ENCODE results near the gene DDX18. TPM values are rescaled to one million over a fixed set of nuclear protein-coding genes. Genes with fewer than 3 reads are reported as not detected.

Gene DDX18
- total RNA-seq, 1 donor from 2014 or later = 65.5 TPM

- TF ChIP-seq CTCF (IDR thresholded peaks at IDR 0.05; ENCODE audit: unreplicated experiment) = no peak
- Mint-ChIP-seq H3K4me1 (ENCODE audit: low read depth) (peaks cover 10% of the 10 kb centered on the region), H3K27me3 (peaks cover 85% of the 10 kb centered on the region), H3K36me3 (ENCODE audit: insufficient read depth) (no peaks in the 10 kb centered on the region), H3K9me3 (ENCODE audit: low read depth) (no peaks in the 10 kb centered on the region), H3K27ac (no peak overlapping the region), H3K4me3 (ENCODE audit: low read depth) (no peak overlapping the region)
- no peak for DNase-seq (ENCODE audit: low spot score, unreplicated experiment)
Measured at GRCh38 chr2:117850461-117850860, 36.0 kb downstream of the DDX18 start.

- no peak for TF ChIP-seq CTCF (IDR thresholded peaks at IDR 0.05; ENCODE audit: unreplicated experiment)
- no peak overlapping the region for H3K27ac Mint-ChIP-seq
- peaks cover 87% of the 10 kb centered on the region for H3K27me3 Mint-ChIP-seq
- no peak for DNase-seq (ENCODE audit: low spot score, unreplicated experiment)
- no peak overlapping the region for H3K4me3 Mint-ChIP-seq (ENCODE audit: low read depth)
- H3K9me3 Mint-ChIP-seq (ENCODE audit: low read depth) = no peaks in the 10 kb centered on the region
- H3K36me3 Mint-ChIP-seq (ENCODE audit: insufficient read depth) = no peaks in the 10 kb centered on the region
- peaks cover 10% of the 10 kb centered on the region for H3K4me1 Mint-ChIP-seq (ENCODE audit: low read depth)
Measured at GRCh38 chr2:117851969-117852368, 37.5 kb downstream of the DDX18 start.

GRCh38 chr2:117853316-117853715 is 38.8 kb downstream of the DDX18 start:
- Mint-ChIP-seq H3K27ac (no peak overlapping the region), H3K4me1 (ENCODE audit: low read depth) (peaks cover 10% of the 10 kb centered on the region), H3K9me3 (ENCODE audit: low read depth) (peaks cover 3% of the 10 kb centered on the region), H3K4me3 (ENCODE audit: low read depth) (no peak overlapping the region), H3K36me3 (ENCODE audit: insufficient read depth) (no peaks in the 10 kb centered on the region), H3K27me3 (peaks cover 83% of the 10 kb centered on the region)
- TF ChIP-seq CTCF (IDR thresholded peaks at IDR 0.05; ENCODE audit: unreplicated experiment) = no peak
- no peak for DNase-seq (ENCODE audit: low spot score, unreplicated experiment)

- no peak overlapping the region for H3K4me3 Mint-ChIP-seq (ENCODE audit: low read depth)
- no peaks in the 10 kb centered on the region for H3K36me3 Mint-ChIP-seq (ENCODE audit: insufficient read depth)
- TF ChIP-seq CTCF (IDR thresholded peaks at IDR 0.05; ENCODE audit: unreplicated experiment) = no peak
- DNase-seq (ENCODE audit: low spot score, unreplicated experiment) = no peak
- peaks cover 10% of the 10 kb centered on the region for H3K4me1 Mint-ChIP-seq (ENCODE audit: low read depth)
- no peak overlapping the region for H3K27ac Mint-ChIP-seq
- peaks cover 3% of the 10 kb centered on the region for H3K9me3 Mint-ChIP-seq (ENCODE audit: low read depth)
- H3K27me3 Mint-ChIP-seq = peaks cover 80% of the 10 kb centered on the region
Measured at GRCh38 chr2:117853873-117854272, 39.4 kb downstream of the DDX18 start.

- DNase-seq (ENCODE audit: low spot score, unreplicated experiment) = no peak
- Mint-ChIP-seq H3K9me3 (ENCODE audit: low read depth) (peaks cover 3% of the 10 kb centered on the region), H3K36me3 (ENCODE audit: insufficient read depth) (no peaks in the 10 kb centered on the region)
Measured at GRCh38 chr2:117854610-117855009, 40.1 kb downstream of the DDX18 start.

More at GRCh38 chr2:117854610-117855009, 40.1 kb downstream of the DDX18 start:
- peaks cover 10% of the 10 kb centered on the region for H3K4me1 Mint-ChIP-seq (ENCODE audit: low read depth)
- H3K27me3 Mint-ChIP-seq = peaks cover 74% of the 10 kb centered on the region
- H3K27ac Mint-ChIP-seq = no peak overlapping the region
- TF ChIP-seq CTCF (IDR thresholded peaks at IDR 0.05; ENCODE audit: unreplicated experiment) = no peak
- H3K4me3 Mint-ChIP-seq (ENCODE audit: low read depth) = no peak overlapping the region
